GM13976 (cell line): ENCODE results near the gene P3H2.

Experiments
- DNase-seq: peaks from one replicate; pipeline ENCODE4 v3.0.0; 2012; ENCODE audit warnings: low spot score
- in situ Hi-C: fragments of 300-500 bp; cut with MboI; formaldehyde crosslinking; loops from one replicate; pipeline ENCODE4 v1.12.0; 2022; ENCODE audit warnings: low sequenced_read_pairs, mixed read lengths, inconsistent platforms; ENCODE audit not compliant: unreplicated experiment
- TF ChIP-seq, protein P1 (sequence below): IDR thresholded peaks from 2 replicates; pipeline ENCODE4 v1.5.1; 2012; ENCODE audit warnings: borderline replicate concordance, mild to moderate bottlenecking; ENCODE audit not compliant: insufficient read depth; ENCODE audit errors: extremely low read depth, missing control alignments, control extremely low read depth

The P3H2 gene

DNA sequence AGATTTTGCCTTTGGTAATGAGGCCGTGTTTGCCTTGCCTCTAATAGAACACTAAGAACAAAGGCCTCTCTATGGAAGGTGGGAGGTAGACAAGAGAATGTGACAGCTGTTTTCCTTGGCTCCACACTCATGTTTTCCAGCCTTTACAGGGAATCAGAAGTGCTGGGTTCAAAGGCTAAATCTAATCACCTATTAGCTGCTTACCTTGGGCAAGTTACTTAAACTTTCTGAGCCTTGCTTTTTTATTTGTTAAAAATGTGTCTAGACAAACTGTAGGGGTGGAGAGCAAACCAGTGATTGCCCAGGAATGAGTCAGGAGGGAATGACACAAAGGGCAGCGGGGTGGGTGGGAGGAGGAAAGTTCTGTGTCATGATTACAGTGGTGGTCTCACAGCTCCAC lies 179.0 kb downstream of the P3H2 start:
- TF ChIP-seq, protein P1, sequence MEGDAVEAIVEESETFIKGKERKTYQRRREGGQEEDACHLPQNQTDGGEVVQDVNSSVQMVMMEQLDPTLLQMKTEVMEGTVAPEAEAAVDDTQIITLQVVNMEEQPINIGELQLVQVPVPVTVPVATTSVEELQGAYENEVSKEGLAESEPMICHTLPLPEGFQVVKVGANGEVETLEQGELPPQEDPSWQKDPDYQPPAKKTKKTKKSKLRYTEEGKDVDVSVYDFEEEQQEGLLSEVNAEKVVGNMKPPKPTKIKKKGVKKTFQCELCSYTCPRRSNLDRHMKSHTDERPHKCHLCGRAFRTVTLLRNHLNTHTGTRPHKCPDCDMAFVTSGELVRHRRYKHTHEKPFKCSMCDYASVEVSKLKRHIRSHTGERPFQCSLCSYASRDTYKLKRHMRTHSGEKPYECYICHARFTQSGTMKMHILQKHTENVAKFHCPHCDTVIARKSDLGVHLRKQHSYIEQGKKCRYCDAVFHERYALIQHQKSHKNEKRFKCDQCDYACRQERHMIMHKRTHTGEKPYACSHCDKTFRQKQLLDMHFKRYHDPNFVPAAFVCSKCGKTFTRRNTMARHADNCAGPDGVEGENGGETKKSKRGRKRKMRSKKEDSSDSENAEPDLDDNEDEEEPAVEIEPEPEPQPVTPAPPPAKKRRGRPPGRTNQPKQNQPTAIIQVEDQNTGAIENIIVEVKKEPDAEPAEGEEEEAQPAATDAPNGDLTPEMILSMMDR, result no peak
- in situ Hi-C loops, result loop anchor here (25.0 kb wide), 1 partner anchor 429 kb away; no protein-coding TSS in a partner anchor
- no peak for DNase-seq

DNA sequence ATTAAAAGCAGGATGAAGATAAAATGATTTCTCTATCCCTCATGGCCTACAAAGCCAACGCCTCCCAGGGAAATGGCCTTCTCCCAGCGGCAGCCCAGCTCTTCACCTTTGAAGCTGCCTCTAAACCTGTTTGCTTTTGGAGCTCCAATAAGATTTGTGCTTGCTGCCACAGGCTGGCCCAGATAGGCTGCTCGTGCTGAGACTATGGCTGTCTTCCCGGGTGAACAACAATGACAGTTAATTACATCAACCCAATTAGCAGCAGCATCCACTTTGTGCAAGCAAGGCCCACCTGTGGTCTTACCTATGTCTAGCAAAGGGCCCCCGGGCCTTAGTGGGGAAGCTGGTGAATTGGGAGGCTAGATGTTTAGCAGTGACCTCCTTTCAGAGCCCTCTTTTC lies 179.6 kb downstream of the P3H2 start:
- in situ Hi-C loops, result loop anchor here (25.0 kb wide), 1 partner anchor 429 kb away; no protein-coding TSS in a partner anchor
- no peak for DNase-seq
- TF ChIP-seq, protein P1, result no peak

DNA sequence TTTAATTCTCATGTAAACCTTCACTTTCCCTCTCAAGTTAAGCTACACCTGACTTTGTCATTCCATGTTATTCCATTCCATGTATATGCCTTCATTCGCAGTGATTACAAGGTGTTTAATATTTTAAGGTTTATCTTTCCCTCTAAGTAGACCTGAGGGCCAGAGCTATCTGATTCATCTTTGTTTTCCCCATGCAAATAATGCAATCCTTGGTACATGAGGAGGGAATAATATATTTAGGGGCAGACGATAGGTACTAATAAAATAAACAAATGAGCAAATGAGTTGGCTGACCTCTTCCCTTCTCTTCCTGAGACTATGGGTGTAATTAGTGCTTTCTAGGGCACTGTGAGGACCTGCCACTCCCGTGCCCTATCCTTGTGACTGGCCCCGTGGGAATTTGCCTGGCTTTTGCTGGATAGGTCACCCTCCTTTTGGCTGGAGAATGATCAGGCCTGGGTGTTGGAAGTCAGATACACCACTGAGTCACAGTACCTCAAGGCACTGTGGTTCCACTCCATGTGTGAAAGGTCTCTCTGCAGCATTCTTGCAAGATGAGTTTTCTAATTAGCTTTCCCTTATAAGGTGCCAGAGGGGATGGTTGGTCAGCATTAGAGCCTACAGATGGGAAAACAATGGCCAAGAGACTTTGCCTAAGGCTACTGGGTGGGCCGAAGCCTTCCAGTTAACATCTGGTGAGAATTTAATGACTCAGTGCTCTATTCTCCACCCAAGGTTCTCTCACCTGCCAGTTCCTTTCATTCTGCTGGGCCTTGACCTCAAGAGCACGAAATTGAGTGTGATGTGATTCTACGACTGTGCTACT lies 183.2 kb downstream of the P3H2 start:
- in situ Hi-C loops, result loop anchor here (25.0 kb wide), 1 partner anchor 425 kb away; no protein-coding TSS in a partner anchor
- TF ChIP-seq, protein P1, result no peak
- DNase-seq, result no peak

DNA sequence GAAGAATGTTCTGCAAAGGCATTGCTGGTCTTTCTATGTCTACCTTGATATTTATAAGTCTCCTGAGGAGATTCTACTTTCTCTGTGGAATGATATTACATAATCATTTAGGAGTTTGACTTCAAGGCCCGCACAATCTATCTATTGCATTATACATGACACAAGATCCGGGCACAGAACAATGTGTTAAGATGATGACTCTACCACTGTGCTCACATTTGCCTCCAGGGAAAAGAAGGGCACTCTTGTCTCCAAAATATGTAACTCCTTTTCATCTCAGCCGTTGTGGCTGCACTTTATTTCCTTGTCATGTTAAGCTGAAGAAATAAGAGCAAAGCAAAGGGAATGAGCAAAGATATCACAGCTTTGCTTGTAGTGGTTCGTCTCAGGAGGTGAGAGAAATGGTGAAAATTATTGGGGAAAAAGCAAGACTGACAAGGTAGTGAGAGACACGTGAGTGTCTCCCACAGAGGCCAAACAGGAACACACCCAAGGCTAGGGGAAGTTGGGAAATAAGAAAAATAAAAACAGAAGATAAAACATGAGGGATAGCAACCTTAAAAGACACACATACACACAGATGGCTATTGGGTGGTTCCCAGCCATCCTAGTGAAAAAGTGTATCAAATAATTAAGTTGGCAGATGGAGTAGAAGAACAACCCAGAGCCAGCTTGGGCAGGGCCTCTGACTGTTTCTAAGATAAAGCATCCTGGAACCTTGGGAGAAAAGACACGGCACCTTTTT lies 184.3 kb downstream of the P3H2 start:
- TF ChIP-seq, protein P1, result no peak
- no peak for DNase-seq
- in situ Hi-C loops, result loop anchor here (25.0 kb wide), 1 partner anchor 424 kb away; no protein-coding TSS in a partner anchor

GRCh38 chr3:189927975-189928895 lies 192.5 kb downstream of the P3H2 start:
- TF ChIP-seq, protein P1, result no peak
- no peak for DNase-seq
- in situ Hi-C loops, result loop anchor here (25.0 kb wide), 1 partner anchor 416 kb away; no protein-coding TSS in a partner anchor

DNA sequence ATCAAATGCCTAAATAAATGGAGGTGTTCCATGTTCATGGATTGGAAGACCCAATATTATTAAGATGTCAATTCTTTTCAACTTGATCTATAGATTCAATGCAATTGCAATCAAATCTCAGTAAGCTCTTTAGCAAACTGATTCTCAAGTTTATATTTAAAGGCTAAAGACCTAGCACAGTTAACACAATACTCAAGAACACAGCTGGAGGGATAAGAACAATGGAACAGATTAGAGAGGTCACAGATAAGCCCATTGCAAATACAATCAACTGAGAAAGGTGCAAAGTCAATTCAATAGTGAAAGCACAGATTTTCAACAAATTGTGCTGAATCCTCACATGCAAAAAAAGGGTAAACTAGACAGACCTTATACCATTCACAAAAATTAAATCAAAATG lies 198.9 kb downstream of the P3H2 start:
- TF ChIP-seq, protein P1, result no peak
- in situ Hi-C loops, result no loop called here
- no peak for DNase-seq
